SH-SY5Y (cell line): Measurements from ENCODE around the gene MYO3A.

ENCODE experiments used
- GATA2 ChIP-seq: IDR thresholded peaks from 2 replicates; pipeline ENCODE4 v1.6.1; 2011; ENCODE audit warnings: mild to moderate bottlenecking, low read depth, low read length
- GATA3 ChIP-seq: IDR thresholded peaks from 2 replicates; pipeline ENCODE4 v1.6.1; 2011; ENCODE audit warnings: low read depth, mild to moderate bottlenecking, low read length, moderate library complexity

MYO3A gene

GRCh38 chr10:25944771-25945170 is 10.7 kb downstream of the MYO3A start:
- TF ChIP-seq GATA3 (no peak), GATA2 (no peak)

- TF ChIP-seq GATA3 (no peak), GATA2 (no peak)
Measured at GRCh38 chr10:25952857-25953256, 18.8 kb downstream of the MYO3A start.

- TF ChIP-seq GATA3 (no peak), GATA2 (no peak)
Measured at GRCh38 chr10:25954851-25955250, 20.8 kb downstream of the MYO3A start.

- TF ChIP-seq GATA3: no peak
- TF ChIP-seq GATA2: no peak
Measured at GRCh38 chr10:25959540-25960232, 25.7 kb downstream of the MYO3A start.

DNA sequence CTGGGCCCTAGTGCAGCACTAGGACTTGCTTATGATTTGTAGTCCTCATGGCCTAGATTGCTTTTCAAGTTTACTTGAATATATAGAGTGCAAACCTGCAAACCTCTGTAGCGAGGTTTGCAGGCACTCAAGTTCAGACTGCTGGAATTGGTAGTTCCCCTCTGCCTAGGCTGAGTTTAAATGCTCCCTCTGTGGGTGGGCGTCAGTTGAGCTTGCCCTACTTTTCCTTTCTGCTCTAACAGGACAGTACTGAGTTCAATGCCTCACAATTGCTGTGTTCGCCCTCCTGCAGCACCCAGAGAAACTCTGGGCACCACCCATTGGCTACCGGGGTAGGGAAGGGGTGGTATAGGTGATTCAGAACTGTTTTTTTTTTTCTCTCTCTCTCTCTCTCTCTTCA is 31.6 kb downstream of the MYO3A start:
- no peak for TF ChIP-seq GATA2
- no peak for TF ChIP-seq GATA3

DNA sequence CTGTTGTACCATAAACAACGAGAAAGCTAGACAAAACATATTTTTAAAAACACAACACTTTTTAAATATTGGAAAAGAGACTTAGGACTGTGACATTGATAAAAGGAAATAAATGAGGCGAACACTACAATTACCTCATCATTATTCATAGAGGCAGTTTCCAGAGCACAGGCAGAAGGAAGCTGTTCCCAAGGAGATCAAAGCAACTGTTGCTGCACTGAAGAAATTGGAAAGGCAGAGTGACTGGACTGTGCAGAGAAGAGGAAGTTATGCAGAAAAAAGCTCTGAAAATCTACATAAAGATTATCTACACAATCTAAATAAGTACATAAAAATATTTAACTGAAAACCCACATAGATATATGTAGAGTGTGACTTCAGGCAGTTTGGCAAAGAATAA is 32.8 kb downstream of the MYO3A start:
- no peak for TF ChIP-seq GATA3
- TF ChIP-seq GATA2: no peak

DNA sequence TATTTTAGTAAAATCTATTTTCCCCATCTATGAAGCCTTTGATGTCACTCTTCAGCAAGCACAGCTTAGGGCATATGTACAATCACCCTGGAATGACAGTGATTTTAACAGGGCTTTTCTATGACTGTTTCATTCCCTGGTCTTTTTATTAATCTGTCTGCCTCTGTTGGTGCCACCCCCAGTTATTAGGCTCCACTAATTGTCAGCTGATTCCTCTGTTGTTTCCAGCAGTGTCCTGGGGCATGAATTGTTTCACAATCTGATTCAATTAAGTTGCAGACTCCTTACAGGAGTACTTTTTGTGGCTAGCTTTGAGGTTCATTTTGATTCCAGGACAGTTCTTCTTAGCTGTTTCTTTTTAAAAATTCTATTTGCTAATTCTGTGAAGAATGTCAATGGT is 38.6 kb downstream of the MYO3A start:
- TF ChIP-seq GATA2: no peak
- no peak for TF ChIP-seq GATA3

DNA sequence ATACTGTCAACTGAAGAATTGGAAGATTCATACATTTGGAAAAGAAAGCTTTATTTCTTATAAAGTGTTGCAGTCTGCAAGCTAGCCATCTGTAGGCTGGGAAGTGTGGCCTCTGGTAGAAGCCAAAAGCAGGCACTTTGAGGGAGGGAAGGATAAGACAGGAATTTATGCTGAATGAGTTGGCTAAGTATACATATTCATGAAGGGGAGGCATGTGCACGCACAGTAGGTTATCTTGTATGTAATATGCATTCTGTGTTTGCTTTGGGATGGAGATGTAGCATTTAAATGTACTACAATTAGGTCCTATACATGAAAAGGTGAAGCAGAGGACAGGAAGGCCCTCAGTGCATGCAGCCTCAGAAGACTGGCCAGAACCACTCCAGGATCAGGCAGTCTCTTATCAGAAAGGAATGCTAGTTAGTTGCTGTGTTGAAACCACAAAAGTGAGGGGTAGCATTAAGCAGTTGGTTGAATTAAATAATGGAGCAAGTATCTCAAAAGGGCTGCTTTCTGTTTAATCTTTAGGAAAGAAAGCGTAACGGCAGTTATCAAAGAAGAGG is 40.9 kb downstream of the MYO3A start:
- TF ChIP-seq GATA2 (no peak), GATA3 (no peak)

GRCh38 chr10:25978771-25979170 is 44.7 kb downstream of the MYO3A start:
- no peak for TF ChIP-seq GATA2
- TF ChIP-seq GATA3: no peak

- TF ChIP-seq GATA3 (no peak), GATA2 (no peak)
Measured at GRCh38 chr10:25982107-25982506, 48.1 kb downstream of the MYO3A start.

GRCh38 chr10:25988583-25988982 is 54.6 kb downstream of the MYO3A start:
- no peak for TF ChIP-seq GATA3
- no peak for TF ChIP-seq GATA2

GRCh38 chr10:25989951-25990350 is 55.9 kb downstream of the MYO3A start:
- TF ChIP-seq GATA3 (no peak), GATA2 (no peak)

DNA sequence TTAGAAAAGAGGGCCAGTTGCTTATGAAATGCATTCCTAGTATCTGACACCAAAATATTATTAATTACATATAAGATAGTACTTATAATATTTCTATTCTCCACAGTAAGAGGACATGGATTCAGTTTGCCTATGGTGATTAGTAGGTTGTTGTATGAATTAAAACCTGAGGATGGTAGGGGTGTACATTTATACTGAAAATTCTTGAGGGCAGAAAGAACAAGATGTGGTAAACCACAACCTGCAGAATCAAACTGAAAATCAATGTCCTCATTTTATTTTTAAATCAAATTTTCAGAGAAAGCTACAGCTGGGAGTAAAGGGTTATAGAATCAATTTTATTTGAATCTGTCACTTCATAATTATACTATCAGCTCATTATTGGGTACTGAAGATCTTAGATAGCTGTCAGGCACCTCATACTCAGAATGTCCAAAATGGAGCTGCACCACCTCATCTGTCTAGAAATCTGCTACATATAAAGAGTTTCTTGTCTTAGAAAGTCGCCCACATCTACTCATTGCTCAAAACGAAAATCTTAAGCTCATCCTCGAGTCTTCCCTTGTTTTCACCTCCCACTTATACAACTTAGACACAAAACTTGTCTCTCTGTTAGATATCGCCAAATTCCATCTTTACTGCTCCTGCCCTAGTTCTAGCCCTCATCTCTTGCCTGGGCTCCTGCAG is 65.4 kb downstream of the MYO3A start:
- TF ChIP-seq GATA2: no peak
- no peak for TF ChIP-seq GATA3

DNA sequence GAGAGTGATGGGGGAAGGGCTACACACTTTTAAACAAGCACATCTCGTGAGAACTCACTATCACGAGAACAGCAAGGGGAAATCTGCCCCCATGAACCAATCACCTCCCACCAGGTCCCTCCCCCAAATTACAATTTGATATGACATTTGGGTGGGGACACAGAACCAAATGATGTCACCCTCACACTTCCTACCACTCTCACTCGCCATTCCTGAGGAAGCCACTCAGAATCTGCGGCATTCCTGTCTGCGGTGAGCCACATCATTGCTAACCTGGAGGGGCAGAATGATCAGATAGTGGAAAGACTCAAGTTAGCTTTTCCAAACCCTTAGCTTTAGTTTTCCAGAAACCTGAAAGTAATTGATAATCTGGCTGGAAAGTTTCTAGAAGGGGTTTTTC is 66.9 kb downstream of the MYO3A start:
- TF ChIP-seq GATA3 (no peak), GATA2 (no peak)

DNA sequence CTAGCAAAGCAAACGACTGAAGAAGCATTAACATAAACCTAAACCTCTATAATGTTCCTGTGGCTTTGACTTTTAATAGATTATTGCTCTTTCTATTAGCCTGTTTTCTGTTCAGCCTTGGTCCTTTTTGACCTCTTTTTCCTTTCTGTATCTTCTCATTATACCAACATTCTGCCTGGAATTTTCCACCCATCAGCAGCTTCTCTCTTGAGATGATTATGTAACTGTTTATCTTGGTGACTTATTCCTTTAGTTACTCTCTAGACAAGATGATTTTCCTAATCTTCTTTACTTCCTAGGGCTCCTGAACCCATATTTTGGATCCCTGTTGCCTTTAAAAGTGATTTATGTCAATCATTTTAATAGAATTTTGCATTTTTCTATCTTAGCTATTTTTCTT is 81.1 kb downstream of the MYO3A start:
- TF ChIP-seq GATA3 (no peak), GATA2 (no peak)

DNA sequence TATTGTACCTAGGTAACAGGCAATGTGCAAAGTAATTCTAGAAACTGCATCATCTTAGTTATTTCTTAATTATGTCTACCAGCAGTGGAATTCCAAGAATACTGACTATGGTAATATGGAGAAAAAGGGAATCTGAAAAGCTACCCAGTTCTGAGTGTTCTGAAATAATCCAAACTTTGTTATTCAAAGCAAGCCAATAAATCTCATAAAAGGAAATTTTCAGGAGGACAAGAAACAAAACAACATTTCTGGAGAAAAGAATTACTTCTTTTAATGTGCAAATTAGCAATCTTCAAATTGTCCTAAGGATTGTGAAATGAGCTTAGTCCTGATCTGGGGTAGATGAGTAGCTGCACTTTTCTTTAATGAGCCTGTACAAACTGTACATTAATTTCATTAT is 88.8 kb downstream of the MYO3A start:
- TF ChIP-seq GATA2: no peak
- no peak for TF ChIP-seq GATA3
